Ureter (tissue), 1 donor: ENCODE data around the gene ENKUR. TPM values are rescaled to one million over a fixed set of nuclear protein-coding genes. Genes with fewer than 3 reads are reported as not detected.
"Not testable (repeated sequence)": the region's sequence is repeated elsewhere in the genome, so short reads cannot be mapped to it uniquely, and the experiment has no call there.

Experiments
- DNase-seq: peaks from one replicate; pipeline ENCODE4 v3.0.0-alpha.2; 2020; ENCODE audit warnings: low spot score
- total RNA-seq: library from RNA; stranded (reverse); gene quantifications from one replicate; pipeline ENCODE4 v1.2.4, GENCODE V29; 2023
- donor health status: DM: yes; HTN: yes; CAD: no.

The ENKUR gene
- total RNA-seq, 1 donor from 2014 or later = not detected

- no peak for DNase-seq
Measured at GRCh38 chr10:24973163-24973562, 42.8 kb downstream of the ENKUR start.

GRCh38 chr10:24971374-24971773 lies 44.6 kb downstream of the ENKUR start:
- no peak for DNase-seq

- no peak for DNase-seq
Measured at GRCh38 chr10:24969841-24970281, 46.1 kb downstream of the ENKUR start.

- not testable (repeated sequence) for DNase-seq
Measured at GRCh38 chr10:24968951-24969350, 47.0 kb downstream of the ENKUR start.

GRCh38 chr10:24968349-24968748 lies 47.6 kb downstream of the ENKUR start:
- DNase-seq = no peak

GRCh38 chr10:24966962-24967481 lies 48.9 kb downstream of the ENKUR start:
- no peak for DNase-seq

- no peak for DNase-seq
Measured at GRCh38 chr10:24965051-24965450, 50.9 kb downstream of the ENKUR start.

- DNase-seq = no peak
Measured at GRCh38 chr10:24963521-24964041, 52.4 kb downstream of the ENKUR start.

GRCh38 chr10:24962995-24963394 lies 53.0 kb downstream of the ENKUR start:
- no peak for DNase-seq

- DNase-seq = no peak
Measured at GRCh38 chr10:24961582-24961981, 54.4 kb downstream of the ENKUR start.

- DNase-seq = no peak
Measured at GRCh38 chr10:24959382-24959730, 56.6 kb downstream of the ENKUR start.

GRCh38 chr10:24958721-24959381 lies 57.1 kb downstream of the ENKUR start:
- peak; percentile 62 for DNase-seq

GRCh38 chr10:24958091-24958720 lies 57.8 kb downstream of the ENKUR start:
- no peak for DNase-seq

- DNase-seq = not testable (repeated sequence)
Measured at GRCh38 chr10:24957624-24958051, 58.3 kb downstream of the ENKUR start.

- no peak for DNase-seq
Measured at GRCh38 chr10:24953675-24954074, 62.3 kb downstream of the ENKUR start.

- peak; percentile 53 for DNase-seq
Measured at GRCh38 chr10:24952707-24953645, 63.0 kb downstream of the ENKUR start.

- DNase-seq = peak; percentile 57
Measured at GRCh38 chr10:24952143-24952706, 63.7 kb downstream of the ENKUR start, which contains the start of gene PRTFDC1. Gene PRTFDC1 (minus strand): TSS chr10:24952606. CDS start chr10:24952575, 31 bp downstream.

- peak; percentile 44 for DNase-seq
Measured at GRCh38 chr10:24951201-24952142, 64.5 kb downstream of the ENKUR start.

GRCh38 chr10:24950439-24950838 lies 65.5 kb downstream of the ENKUR start:
- no peak for DNase-seq

GRCh38 chr10:24949616-24950015 lies 66.3 kb downstream of the ENKUR start:
- DNase-seq = no peak
